Neural progenitor cell (in vitro differentiated cells): Measurements from ENCODE around the gene SSX4B.
"Not testable (repeated sequence)": the region's sequence is repeated elsewhere in the genome, so short reads cannot be mapped to it uniquely, and the experiment has no call there.

Experiments used
- EZH2 ChIP-seq: fragments of 200-600 bp; sonication (generic); IDR thresholded peaks from 2 replicates; pipeline ENCODE4 v1.6.1; 2017; ENCODE audit warnings: antibody characterized with exemption, mild to moderate bottlenecking, moderate library complexity
- TF ChIP-seq, protein P1 (sequence below): fragments of 200-600 bp; sonication (generic); IDR thresholded peaks from 2 replicates; pipeline ENCODE4 v1.5.1; 2017; ENCODE audit warnings: antibody characterized with exemption, mild to moderate bottlenecking

DNA sequence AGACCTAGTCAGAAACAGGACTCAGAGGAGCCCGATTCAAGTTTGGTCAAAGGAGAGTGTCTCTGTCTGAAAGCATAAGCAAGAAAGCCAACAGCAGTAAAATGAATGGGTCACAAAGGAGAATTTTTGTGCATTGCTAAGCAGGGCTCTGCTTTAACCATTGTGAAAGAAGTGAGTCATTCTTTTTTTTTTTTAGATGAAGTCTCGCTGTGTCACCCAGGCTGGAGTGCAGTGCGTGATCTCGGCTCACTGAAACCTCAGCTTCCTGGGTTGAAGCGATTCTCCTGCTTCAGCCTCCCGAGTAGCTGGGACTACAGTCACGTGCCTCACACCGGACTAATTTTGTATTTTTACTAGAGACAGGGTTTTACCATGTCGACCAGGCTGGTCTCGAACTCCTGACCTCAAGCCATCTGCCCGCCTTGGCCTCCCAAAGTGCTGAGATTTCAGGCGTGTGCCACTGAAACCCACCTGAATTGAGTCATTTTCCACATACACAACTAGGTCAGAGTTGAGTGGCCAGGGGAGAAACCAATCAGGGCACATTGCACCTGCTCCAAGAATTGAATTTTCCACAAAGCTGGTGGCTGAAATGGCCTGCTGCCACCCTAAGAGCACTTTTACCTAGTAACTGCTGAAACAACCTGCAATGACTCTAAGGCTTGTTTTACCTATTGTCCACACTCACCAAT lies 43.9 kb downstream of the SSX4B start:
- TF ChIP-seq, protein P1, sequence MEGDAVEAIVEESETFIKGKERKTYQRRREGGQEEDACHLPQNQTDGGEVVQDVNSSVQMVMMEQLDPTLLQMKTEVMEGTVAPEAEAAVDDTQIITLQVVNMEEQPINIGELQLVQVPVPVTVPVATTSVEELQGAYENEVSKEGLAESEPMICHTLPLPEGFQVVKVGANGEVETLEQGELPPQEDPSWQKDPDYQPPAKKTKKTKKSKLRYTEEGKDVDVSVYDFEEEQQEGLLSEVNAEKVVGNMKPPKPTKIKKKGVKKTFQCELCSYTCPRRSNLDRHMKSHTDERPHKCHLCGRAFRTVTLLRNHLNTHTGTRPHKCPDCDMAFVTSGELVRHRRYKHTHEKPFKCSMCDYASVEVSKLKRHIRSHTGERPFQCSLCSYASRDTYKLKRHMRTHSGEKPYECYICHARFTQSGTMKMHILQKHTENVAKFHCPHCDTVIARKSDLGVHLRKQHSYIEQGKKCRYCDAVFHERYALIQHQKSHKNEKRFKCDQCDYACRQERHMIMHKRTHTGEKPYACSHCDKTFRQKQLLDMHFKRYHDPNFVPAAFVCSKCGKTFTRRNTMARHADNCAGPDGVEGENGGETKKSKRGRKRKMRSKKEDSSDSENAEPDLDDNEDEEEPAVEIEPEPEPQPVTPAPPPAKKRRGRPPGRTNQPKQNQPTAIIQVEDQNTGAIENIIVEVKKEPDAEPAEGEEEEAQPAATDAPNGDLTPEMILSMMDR: not testable (repeated sequence)
- TF ChIP-seq EZH2: not testable (repeated sequence)
